PC-3 (cell line): ENCODE data around the gene OTOF. TPM values are rescaled to one million over a fixed set of nuclear protein-coding genes. Genes with fewer than 3 reads are reported as not detected.

Source experiments
- ATAC-seq: fragments of 200-7000 bp; cut with Tn5 transposase; 2 replicates; pipeline ENCODE4 v1.9.1; 2020; ENCODE audit warnings: mild to moderate bottlenecking, moderate library complexity
- BruUV-seq: library from RNA; stranded (reverse); fragments of 400-500 nt; replicated peaks from 2 replicates; lab custom pipeline; 2021; lab: Mats Ljungman, UMichigan
- CTCF ChIA-PET: fragments of 300-600 bp; sonication (Branson Sonifier 250); formaldehyde crosslinking; loops from one replicate; lab custom pipeline; 2022; ENCODE audit warnings: antibody characterized with exemption; lab: Charles Lee
- POLR2A ChIA-PET: fragments of 300-600 bp; sonication (Branson Sonifier 250); formaldehyde crosslinking; loops from one replicate; lab custom pipeline; 2022; ENCODE audit warnings: antibody characterized with exemption; ENCODE audit not compliant: unreplicated experiment; lab: Charles Lee
- DNase-seq: peaks from one replicate; pipeline ENCODE4 v3.0.0-alpha.2; 2015
- H2AFZ ChIP-seq: fragments of 300-600 bp; sonication (generic); 2 replicates; pipeline ENCODE4 v1.6.0; 2016; ENCODE audit warnings: antibody characterized with exemption, low read length
- H3F3A ChIP-seq: fragments of 300-600 bp; sonication (generic); one replicate; pipeline ENCODE4 v1.6.0; 2017; ENCODE audit warnings: antibody characterized with exemption, low read length, control low read depth, mild to moderate bottlenecking; ENCODE audit not compliant: unreplicated experiment
- H3K27ac ChIP-seq: fragments of 300-600 bp; sonication (generic); 2 replicates; pipeline ENCODE4 v1.5.1; 2016; ENCODE audit warnings: mild to moderate bottlenecking, low read length
- H3K27me3 ChIP-seq: fragments of 300-600 bp; sonication (generic); 2 replicates; pipeline ENCODE4 v1.6.1; 2016; ENCODE audit warnings: low read length, mixed read lengths
- H3K36me3 ChIP-seq: fragments of 300-600 bp; sonication (generic); 2 replicates; pipeline ENCODE4 v1.6.1; 2016; ENCODE audit warnings: low read depth, mixed run types, low read length, mixed read lengths
- H3K4me1 ChIP-seq: fragments of 300-600 bp; sonication (generic); 2 replicates; pipeline ENCODE4 v1.5.1; 2016; ENCODE audit warnings: low read length; ENCODE audit not compliant: insufficient read depth
- H3K4me2 ChIP-seq: fragments of 300-600 bp; sonication (generic); 2 replicates; pipeline ENCODE4 v1.6.0; 2016; ENCODE audit warnings: low read length
- H3K4me3 ChIP-seq: fragments of 300-600 bp; sonication (generic); 2 replicates; pipeline ENCODE4 v1.5.1; 2016; ENCODE audit warnings: mild to moderate bottlenecking, low read length, mixed read lengths
- H3K79me2 ChIP-seq: fragments of 300-600 bp; sonication (generic); 2 replicates; pipeline ENCODE4 v1.6.1; 2017; ENCODE audit warnings: low read length, mixed read lengths
- H3K9ac ChIP-seq: fragments of 300-600 bp; sonication (generic); 2 replicates; pipeline ENCODE4 v1.6.0; 2016; ENCODE audit warnings: mild to moderate bottlenecking, low read length
- H3K9me2 ChIP-seq: fragments of 300-600 bp; sonication (generic); replicated peaks from 2 replicates; pipeline ENCODE4 v1.6.1; 2016; ENCODE audit warnings: mixed run types, low read length, mixed read lengths
- H3K9me3 ChIP-seq: fragments of 300-600 bp; sonication (generic); 2 replicates; pipeline ENCODE4 v1.6.1; 2016; ENCODE audit warnings: low read length, mixed read lengths
- H4K20me1 ChIP-seq: fragments of 300-600 bp; sonication (generic); 2 replicates; pipeline ENCODE4 v1.6.1; 2016; ENCODE audit warnings: low read length, mixed read lengths
- EZH2 ChIP-seq: fragments of 300-600 bp; sonication (generic); IDR thresholded peaks from one replicate; pipeline ENCODE4 v1.6.1; 2017; ENCODE audit warnings: antibody characterized with exemption, mild to moderate bottlenecking, low read length; ENCODE audit not compliant: unreplicated experiment
- EZH2phosphoT487 ChIP-seq: fragments of 300-600 bp; sonication (generic); IDR thresholded peaks from 2 replicates; pipeline ENCODE4 v1.6.1; 2018; ENCODE audit warnings: mild to moderate bottlenecking, antibody characterized with exemption, low read length, borderline replicate concordance
- intact Hi-C: fragments of 100-400 bp; cut with micrococcal nuclease; formaldehyde crosslinking; loops from 2 replicates; pipeline ENCODE4 v1.9.0; 2023
- total RNA-seq: library from RNA; depleted of rRNA; stranded (reverse); fragments of >200 nt; gene quantifications from 2 replicates; pipeline ENCODE4 v1.2.3, GENCODE V29; 2014
- TF ChIP-seq, protein P1 (sequence below): fragments of 300-600 bp; sonication (generic); conservative IDR thresholded peaks from 2 replicates; pipeline ENCODE4 v1.5.1; 2017; ENCODE audit warnings: antibody characterized with exemption, low read depth, mild to moderate bottlenecking, low read length

Gene OTOF
- total RNA-seq, 1 experiment from 2014 or later: not detected

GRCh38 chr2:26464390-26465265 is 13.3 kb downstream of the OTOF start:
- no peaks in the 10 kb centered on the region for H3K79me2 ChIP-seq
- H3K36me3 ChIP-seq: no peaks in the 10 kb centered on the region
- H3K9me2 ChIP-seq: no peaks in the 10 kb centered on the region
- no peaks in the 10 kb centered on the region for H3F3A ChIP-seq
- no peaks in the 10 kb centered on the region for H3K27me3 ChIP-seq
- H3K9ac ChIP-seq: no peak overlapping the region
- no peak for DNase-seq
- H3K4me2 ChIP-seq: no peak overlapping the region
- POLR2A ChIA-PET: no interaction called here
- H2AFZ ChIP-seq: no peak overlapping the region
- H3K9me3 ChIP-seq: no peaks in the 10 kb centered on the region
- H4K20me1 ChIP-seq: no peaks in the 10 kb centered on the region
- CTCF ChIA-PET: no interaction called here
- ATAC-seq: no peak
- BruUV-seq: no TSS peak
- no peak for TF ChIP-seq EZH2phosphoT487
- no peak for TF ChIP-seq EZH2
- TF ChIP-seq, protein P1, sequence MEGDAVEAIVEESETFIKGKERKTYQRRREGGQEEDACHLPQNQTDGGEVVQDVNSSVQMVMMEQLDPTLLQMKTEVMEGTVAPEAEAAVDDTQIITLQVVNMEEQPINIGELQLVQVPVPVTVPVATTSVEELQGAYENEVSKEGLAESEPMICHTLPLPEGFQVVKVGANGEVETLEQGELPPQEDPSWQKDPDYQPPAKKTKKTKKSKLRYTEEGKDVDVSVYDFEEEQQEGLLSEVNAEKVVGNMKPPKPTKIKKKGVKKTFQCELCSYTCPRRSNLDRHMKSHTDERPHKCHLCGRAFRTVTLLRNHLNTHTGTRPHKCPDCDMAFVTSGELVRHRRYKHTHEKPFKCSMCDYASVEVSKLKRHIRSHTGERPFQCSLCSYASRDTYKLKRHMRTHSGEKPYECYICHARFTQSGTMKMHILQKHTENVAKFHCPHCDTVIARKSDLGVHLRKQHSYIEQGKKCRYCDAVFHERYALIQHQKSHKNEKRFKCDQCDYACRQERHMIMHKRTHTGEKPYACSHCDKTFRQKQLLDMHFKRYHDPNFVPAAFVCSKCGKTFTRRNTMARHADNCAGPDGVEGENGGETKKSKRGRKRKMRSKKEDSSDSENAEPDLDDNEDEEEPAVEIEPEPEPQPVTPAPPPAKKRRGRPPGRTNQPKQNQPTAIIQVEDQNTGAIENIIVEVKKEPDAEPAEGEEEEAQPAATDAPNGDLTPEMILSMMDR: no peak
- H3K4me1 ChIP-seq: no peaks in the 10 kb centered on the region
- intact Hi-C loops: no loop called here
- H3K4me3 ChIP-seq: no peak overlapping the region
- no peak overlapping the region for H3K27ac ChIP-seq

- no peak overlapping the region for H2AFZ ChIP-seq
- no peaks in the 10 kb centered on the region for H4K20me1 ChIP-seq
- no peaks in the 10 kb centered on the region for H3F3A ChIP-seq
- no peak overlapping the region for H3K27ac ChIP-seq
- H3K79me2 ChIP-seq: no peaks in the 10 kb centered on the region
- DNase-seq: no peak
- TF ChIP-seq, protein P1: no peak
- no peak for TF ChIP-seq EZH2phosphoT487
- no peak for TF ChIP-seq EZH2
- no peaks in the 10 kb centered on the region for H3K9me2 ChIP-seq
- no TSS peak for BruUV-seq
- no peak for ATAC-seq
- CTCF ChIA-PET: no interaction called here
- no peak overlapping the region for H3K4me3 ChIP-seq
- H3K36me3 ChIP-seq: no peaks in the 10 kb centered on the region
- H3K4me1 ChIP-seq: no peaks in the 10 kb centered on the region
- no peaks in the 10 kb centered on the region for H3K27me3 ChIP-seq
- no peak overlapping the region for H3K9ac ChIP-seq
- no peaks in the 10 kb centered on the region for H3K9me3 ChIP-seq
- POLR2A ChIA-PET: no interaction called here
- intact Hi-C loops: no loop called here
- H3K4me2 ChIP-seq: no peak overlapping the region
Measured at GRCh38 chr2:26463244-26464192, 14.4 kb downstream of the OTOF start.
